ENCODE data around the gene THSD8.

Gene THSD8

DNA sequence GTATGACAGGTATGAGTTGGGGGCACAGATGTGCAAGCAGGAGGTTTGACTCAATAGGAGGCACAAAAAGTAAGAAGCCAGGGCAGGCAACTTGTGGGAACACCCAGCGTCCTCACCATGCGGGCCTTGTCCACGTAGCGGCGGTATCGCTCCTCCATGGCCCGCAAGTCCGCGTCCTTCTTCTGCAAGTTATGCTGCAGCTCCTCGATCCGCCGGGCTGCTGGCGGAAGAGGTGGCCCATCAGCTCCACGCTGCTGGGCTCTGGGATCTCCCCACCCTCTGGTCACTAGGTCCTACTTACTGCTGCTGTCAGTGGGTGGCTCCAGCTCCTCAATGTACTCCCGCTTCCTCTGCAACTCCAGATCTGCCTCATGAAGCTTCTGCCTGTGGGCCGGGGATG lies 37.2 kb upstream of the THSD8 start:
- DNase-seq (ENCODE audit: low read depth): no peak
- TF ChIP-seq, protein P1, sequence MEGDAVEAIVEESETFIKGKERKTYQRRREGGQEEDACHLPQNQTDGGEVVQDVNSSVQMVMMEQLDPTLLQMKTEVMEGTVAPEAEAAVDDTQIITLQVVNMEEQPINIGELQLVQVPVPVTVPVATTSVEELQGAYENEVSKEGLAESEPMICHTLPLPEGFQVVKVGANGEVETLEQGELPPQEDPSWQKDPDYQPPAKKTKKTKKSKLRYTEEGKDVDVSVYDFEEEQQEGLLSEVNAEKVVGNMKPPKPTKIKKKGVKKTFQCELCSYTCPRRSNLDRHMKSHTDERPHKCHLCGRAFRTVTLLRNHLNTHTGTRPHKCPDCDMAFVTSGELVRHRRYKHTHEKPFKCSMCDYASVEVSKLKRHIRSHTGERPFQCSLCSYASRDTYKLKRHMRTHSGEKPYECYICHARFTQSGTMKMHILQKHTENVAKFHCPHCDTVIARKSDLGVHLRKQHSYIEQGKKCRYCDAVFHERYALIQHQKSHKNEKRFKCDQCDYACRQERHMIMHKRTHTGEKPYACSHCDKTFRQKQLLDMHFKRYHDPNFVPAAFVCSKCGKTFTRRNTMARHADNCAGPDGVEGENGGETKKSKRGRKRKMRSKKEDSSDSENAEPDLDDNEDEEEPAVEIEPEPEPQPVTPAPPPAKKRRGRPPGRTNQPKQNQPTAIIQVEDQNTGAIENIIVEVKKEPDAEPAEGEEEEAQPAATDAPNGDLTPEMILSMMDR (conservative IDR thresholded peaks at IDR 0.05; ENCODE audit: low read length): no peak
- H3K4me3 ChIP-seq (ENCODE audit: low read length): no peak overlapping the region

DNA sequence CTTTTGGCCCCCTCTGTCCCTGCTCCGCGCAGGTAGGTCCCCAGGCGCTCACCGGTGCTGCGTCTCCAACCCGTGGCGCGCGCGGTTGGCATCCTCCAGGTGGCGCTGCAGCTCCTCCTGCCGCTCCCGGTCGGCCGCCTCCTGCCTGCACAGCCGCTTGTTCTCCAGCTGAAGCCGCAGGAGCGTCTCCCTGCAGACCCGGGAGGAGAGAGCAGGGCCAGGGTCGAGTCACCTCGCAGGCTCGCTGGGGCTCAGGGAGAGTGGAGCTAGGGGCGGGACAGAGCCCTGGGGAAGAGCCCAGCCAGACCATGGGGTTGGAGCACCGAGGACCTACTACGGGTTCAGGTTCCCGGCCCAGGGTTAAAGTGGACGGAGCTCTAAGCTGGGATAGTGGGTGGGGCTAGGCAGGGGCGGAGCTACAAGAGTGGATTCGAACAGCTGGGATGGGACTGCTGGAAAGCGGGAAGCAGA lies 35.8 kb upstream of the THSD8 start:
- H3K4me3 ChIP-seq (ENCODE audit: low read length): peak overlapping the region; percentile 58
- TF ChIP-seq, protein P1 (conservative IDR thresholded peaks at IDR 0.05; ENCODE audit: low read length): peak; percentile 51
- DNase-seq (ENCODE audit: low read depth): peak; percentile 63

DNA sequence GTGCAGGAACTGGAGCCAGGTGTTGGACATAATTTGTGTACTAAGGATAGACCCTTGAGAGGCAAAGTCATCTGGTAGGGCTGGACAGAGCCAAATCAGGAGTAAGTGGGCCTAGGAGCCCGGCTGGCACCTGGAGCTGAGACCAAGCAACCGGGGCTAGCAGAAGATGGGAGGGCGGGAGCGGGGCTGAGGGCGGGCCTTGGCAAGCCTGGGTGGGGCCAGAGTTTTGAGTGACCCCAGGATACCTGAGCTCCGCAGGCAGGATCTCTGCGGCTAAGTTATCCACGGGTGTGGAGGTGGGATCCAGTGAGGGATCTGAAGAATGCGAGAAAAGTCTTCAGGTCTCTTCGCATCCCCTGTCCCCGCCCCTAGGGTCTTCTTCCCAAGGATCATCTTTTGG lies 34.7 kb upstream of the THSD8 start:
- H3K4me3 ChIP-seq (ENCODE audit: low read length): no peak overlapping the region
- TF ChIP-seq, protein P1 (conservative IDR thresholded peaks at IDR 0.05; ENCODE audit: low read length): no peak
- DNase-seq (ENCODE audit: low read depth): no peak

DNA sequence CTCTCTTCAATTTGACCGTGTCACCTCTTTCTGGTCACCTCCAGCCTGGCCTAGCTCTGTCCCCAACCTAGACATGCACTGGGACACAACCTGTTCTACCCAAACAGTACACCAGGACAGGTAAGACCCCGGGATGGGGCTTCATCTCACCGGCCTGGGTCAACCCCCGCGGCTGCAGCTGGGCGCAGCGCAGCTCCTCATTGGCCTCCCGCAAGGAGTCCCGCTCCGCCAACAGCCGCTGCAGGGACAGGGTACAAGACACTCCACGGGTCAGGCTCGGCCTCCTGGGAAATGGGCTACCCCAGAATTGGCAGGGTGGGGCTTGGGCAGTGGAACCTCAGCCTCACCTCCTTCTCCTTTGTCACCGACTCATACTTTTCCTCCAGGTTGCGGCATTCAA lies 34.2 kb upstream of the THSD8 start:
- DNase-seq (ENCODE audit: low read depth): no peak
- H3K4me3 ChIP-seq (ENCODE audit: low read length): no peak overlapping the region
- TF ChIP-seq, protein P1 (conservative IDR thresholded peaks at IDR 0.05; ENCODE audit: low read length): no peak

DNA sequence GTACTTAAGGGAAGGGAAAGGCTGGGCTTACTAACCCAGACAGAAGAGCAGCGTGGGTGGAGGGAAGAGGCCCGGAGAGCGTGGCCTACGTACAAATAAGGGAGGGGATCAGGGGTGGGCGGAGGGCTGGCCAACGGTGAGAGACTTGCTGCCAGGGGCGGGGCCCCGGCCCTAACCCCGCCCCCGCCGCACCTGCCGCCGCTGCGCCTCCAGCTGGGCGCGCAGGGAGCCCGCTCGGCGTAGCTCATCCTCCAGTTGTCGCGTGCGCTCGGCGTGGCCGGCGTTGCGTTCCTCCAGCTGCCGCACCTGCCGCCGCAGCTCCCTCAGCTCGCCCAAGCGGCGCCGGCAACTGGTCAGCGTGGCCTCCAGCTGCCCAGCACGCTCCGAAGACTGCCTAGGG lies 32.2 kb upstream of the THSD8 start:
- H3K4me3 ChIP-seq (ENCODE audit: low read length): no peak overlapping the region
- TF ChIP-seq, protein P1 (conservative IDR thresholded peaks at IDR 0.05; ENCODE audit: low read length): no peak
- no peak for DNase-seq (ENCODE audit: low read depth)

DNA sequence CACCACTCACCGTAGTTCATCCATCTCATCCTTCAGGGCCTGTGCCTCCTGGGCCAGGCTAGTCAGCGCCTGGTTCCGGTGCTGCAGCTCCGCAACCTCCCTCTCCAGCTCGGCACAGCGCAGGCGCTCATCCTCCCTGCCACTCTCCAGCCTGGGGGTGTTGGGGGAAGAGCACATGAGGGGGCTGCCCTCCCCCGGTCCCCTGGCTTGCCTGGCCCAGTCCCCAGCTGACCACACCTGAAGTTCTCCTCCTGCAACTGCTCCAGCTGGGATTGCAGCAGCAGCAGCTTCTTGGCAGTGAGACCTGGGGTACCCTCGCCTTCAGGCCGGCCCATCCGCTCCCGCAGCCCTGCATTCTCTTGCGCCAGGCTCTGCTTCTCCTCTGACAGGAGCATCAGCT lies 30.9 kb upstream of the THSD8 start:
- no peak for DNase-seq (ENCODE audit: low read depth)
- H3K4me3 ChIP-seq (ENCODE audit: low read length): no peak overlapping the region
- TF ChIP-seq, protein P1 (conservative IDR thresholded peaks at IDR 0.05; ENCODE audit: low read length): no peak

DNA sequence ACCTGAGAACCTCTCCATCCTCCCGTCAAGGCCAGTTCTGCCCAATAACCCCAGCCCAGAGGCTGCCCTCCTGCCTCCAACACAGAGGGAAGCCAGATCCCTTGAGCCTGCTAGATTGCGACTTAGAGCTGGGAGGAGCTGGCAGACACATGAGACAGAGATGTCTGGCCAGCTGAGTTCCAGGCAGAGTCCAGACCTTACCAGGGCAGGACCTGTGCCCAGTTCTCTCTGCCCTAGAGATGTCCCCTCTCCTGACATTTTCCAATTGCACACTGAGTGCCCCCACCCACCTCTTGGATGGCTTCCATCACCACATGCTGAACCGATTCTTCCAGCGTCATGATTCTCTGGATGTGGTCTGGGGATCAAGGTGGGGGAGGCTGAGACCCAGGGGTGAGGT lies 29.5 kb upstream of the THSD8 start:
- no peak for DNase-seq (ENCODE audit: low read depth)

More for the DNA sequence above, 29.5 kb upstream of the THSD8 start:
- H3K4me3 ChIP-seq (ENCODE audit: low read length): no peak overlapping the region
- TF ChIP-seq, protein P1 (conservative IDR thresholded peaks at IDR 0.05; ENCODE audit: low read length): no peak
